PC-9 (cell line): Measurements from ENCODE around the gene UBE2D4. TPM values are rescaled to one million over a fixed set of nuclear protein-coding genes. Genes with fewer than 3 reads are reported as not detected.

ENCODE experiments used
- BruUV-seq: library from RNA; stranded (reverse); fragments of 400-500 nt; replicated peaks from 2 replicates; lab custom pipeline; 2021; lab: Mats Ljungman, UMichigan
- CTCF ChIA-PET: fragments of 300-600 bp; sonication (Branson Sonifier 250); formaldehyde crosslinking; loops from one replicate; lab custom pipeline; 2022; ENCODE audit warnings: antibody characterized with exemption; lab: Charles Lee
- POLR2A ChIA-PET: fragments of 300-600 bp; sonication (Branson Sonifier 250); formaldehyde crosslinking; loops from one replicate; lab custom pipeline; 2022; ENCODE audit warnings: antibody characterized with exemption; ENCODE audit not compliant: unreplicated experiment; lab: Charles Lee
- DNase-seq, 2 experiments: peaks; one replicate each; pipeline versions ENCODE4 v3.0.0 to v3.0.0-alpha.2; 2015 to 2022; ENCODE audit warnings: mixed read lengths in 1 of 2
- H2AFZ ChIP-seq: fragments of 200-600 bp; sonication (generic); 2 replicates; pipeline ENCODE4 v1.8.1; 2017; ENCODE audit warnings: antibody characterized with exemption
- H3F3A ChIP-seq: fragments of 200-600 bp; sonication (generic); 2 replicates; pipeline ENCODE4 v1.8.1; 2017; ENCODE audit warnings: antibody characterized with exemption, mild to moderate bottlenecking, low read depth; ENCODE audit not compliant: insufficient read depth
- H3K27ac ChIP-seq: fragments of 200-600 bp; sonication (generic); 2 replicates; pipeline ENCODE4 v1.6.1; 2016; ENCODE audit warnings: mixed run types
- H3K27me3 ChIP-seq: fragments of 200-600 bp; sonication (generic); 2 replicates; pipeline ENCODE4 v1.6.1; 2016; ENCODE audit warnings: low read depth, mixed run types; ENCODE audit not compliant: insufficient read depth
- H3K36me3 ChIP-seq: fragments of 200-600 bp; sonication (generic); 2 replicates; pipeline ENCODE4 v1.6.1; 2016; ENCODE audit warnings: low read depth, mixed run types
- H3K4me1 ChIP-seq: fragments of 200-600 bp; sonication (generic); replicated peaks from 2 replicates; pipeline ENCODE4 v1.6.1; 2016; ENCODE audit warnings: mixed run types; ENCODE audit not compliant: insufficient read depth
- H3K4me2 ChIP-seq: fragments of 200-600 bp; sonication (generic); 2 replicates; pipeline ENCODE4 v1.6.1; 2017; ENCODE audit warnings: mixed run types
- H3K4me3 ChIP-seq: fragments of 200-600 bp; sonication (generic); 2 replicates; pipeline ENCODE4 v1.6.1; 2016; ENCODE audit warnings: mixed run types
- H3K79me2 ChIP-seq: fragments of 200-600 bp; sonication (generic); 2 replicates; pipeline ENCODE4 v1.6.1; 2017; ENCODE audit warnings: low read depth, mixed run types
- H3K9me2 ChIP-seq: fragments of 200-600 bp; sonication (generic); 2 replicates; pipeline ENCODE4 v1.8.1; 2017; ENCODE audit warnings: mild to moderate bottlenecking; ENCODE audit not compliant: insufficient read depth
- H3K9me3 ChIP-seq: fragments of 200-600 bp; sonication (generic); 2 replicates; pipeline ENCODE4 v1.8.1; 2016; ENCODE audit warnings: low read depth; ENCODE audit not compliant: insufficient read depth
- H4K20me1 ChIP-seq: fragments of 200-600 bp; sonication (generic); 2 replicates; pipeline ENCODE4 v1.8.1; 2017; ENCODE audit not compliant: insufficient read depth
- EZH2 ChIP-seq: fragments of 200-600 bp; sonication (generic); IDR thresholded peaks from 2 replicates; pipeline ENCODE4 v1.8.0; 2017; ENCODE audit warnings: antibody characterized with exemption, low read depth
- intact Hi-C: fragments of 100-400 bp; cut with micrococcal nuclease; formaldehyde crosslinking; loops from one replicate; pipeline ENCODE4 v1.10.0; 2022; ENCODE audit not compliant: unreplicated experiment
- total RNA-seq: library from RNA; stranded (reverse); gene quantifications from 2 replicates; pipeline ENCODE4 v1.2.3, GENCODE V29; 2021
- TF ChIP-seq, protein P1 (sequence below): fragments of 200-600 bp; sonication (generic); conservative IDR thresholded peaks from 2 replicates; pipeline ENCODE4 v1.6.1; 2017; ENCODE audit warnings: mixed run types, antibody characterized with exemption, mild to moderate bottlenecking, moderate library complexity

Gene UBE2D4
- total RNA-seq, 1 experiment from 2014 or later: 17.1 TPM

DNA sequence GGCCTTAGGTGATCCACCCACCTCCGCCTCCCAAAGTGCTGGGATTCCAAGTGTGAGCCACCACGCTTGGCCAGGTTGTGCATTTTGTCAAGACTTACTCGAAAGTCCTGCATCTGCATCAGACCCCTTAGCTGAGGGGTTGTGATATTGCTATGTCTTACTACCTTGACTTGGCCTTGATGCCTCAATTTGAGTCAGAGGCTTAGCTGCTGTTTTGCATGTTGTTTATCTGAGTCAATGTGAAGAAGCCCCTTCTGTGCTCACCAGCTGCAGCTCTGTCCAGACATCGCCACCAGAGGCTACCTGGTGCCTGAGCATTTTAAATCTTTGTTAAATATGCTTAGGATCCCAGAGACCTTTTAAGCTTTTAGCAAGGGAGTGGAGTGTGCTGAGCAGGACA is 18.1 kb downstream of the UBE2D4 start:
- H3K4me3 ChIP-seq: no peak overlapping the region
- CTCF ChIA-PET: no interaction called here
- TF ChIP-seq EZH2: no peak
- TF ChIP-seq, protein P1, sequence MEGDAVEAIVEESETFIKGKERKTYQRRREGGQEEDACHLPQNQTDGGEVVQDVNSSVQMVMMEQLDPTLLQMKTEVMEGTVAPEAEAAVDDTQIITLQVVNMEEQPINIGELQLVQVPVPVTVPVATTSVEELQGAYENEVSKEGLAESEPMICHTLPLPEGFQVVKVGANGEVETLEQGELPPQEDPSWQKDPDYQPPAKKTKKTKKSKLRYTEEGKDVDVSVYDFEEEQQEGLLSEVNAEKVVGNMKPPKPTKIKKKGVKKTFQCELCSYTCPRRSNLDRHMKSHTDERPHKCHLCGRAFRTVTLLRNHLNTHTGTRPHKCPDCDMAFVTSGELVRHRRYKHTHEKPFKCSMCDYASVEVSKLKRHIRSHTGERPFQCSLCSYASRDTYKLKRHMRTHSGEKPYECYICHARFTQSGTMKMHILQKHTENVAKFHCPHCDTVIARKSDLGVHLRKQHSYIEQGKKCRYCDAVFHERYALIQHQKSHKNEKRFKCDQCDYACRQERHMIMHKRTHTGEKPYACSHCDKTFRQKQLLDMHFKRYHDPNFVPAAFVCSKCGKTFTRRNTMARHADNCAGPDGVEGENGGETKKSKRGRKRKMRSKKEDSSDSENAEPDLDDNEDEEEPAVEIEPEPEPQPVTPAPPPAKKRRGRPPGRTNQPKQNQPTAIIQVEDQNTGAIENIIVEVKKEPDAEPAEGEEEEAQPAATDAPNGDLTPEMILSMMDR: no peak
- no peaks in the 10 kb centered on the region; the same call in 1 of the 2 replicates for H3K36me3 ChIP-seq
- peaks cover 23% of the 10 kb centered on the region for H3K4me1 ChIP-seq
- peaks cover 24% of the 10 kb centered on the region; the same call in 1 of the 2 replicates for H3F3A ChIP-seq
- intact Hi-C loops: loop anchor here (5.0 kb wide), 3 partner anchors 52 to 362 kb away; partner anchors contain the start of gene STK17A
- DNase-seq: no peak
- H3K9me3 ChIP-seq: no peaks in the 10 kb centered on the region
- no peak overlapping the region for H3K27ac ChIP-seq
- BruUV-seq: no TSS peak
- H3K79me2 ChIP-seq: no peaks in the 10 kb centered on the region
- H4K20me1 ChIP-seq: no peaks in the 10 kb centered on the region
- H3K27me3 ChIP-seq: no peaks in the 10 kb centered on the region
- H3K9me2 ChIP-seq: no peaks in the 10 kb centered on the region
- POLR2A ChIA-PET: interaction anchor here (0.8 kb wide), 1 partner anchor 296 kb away, joined by 4 read pairs; no protein-coding TSS in a partner anchor
- H3K4me2 ChIP-seq: no peak overlapping the region
- H2AFZ ChIP-seq: no peak overlapping the region

GRCh38 chr7:43952028-43952427 is 25.8 kb downstream of the UBE2D4 start:
- ChIA-PET CTCF (no interaction called here), POLR2A (no interaction called here)
- Histone ChIP-seq H3K4me2 (no peak overlapping the region), H3K27me3 (no peaks in the 10 kb centered on the region), H3K79me2 (no peaks in the 10 kb centered on the region), H3K36me3 (peaks cover 4% of the 10 kb centered on the region; the same call in 1 of the 2 replicates), H3F3A (peaks cover 10% of the 10 kb centered on the region; the same call in 1 of the 2 replicates), H2AFZ (no peak overlapping the region), H3K4me1 (no peaks in the 10 kb centered on the region), H3K4me3 (no peak overlapping the region), H3K9me3 (no peaks in the 10 kb centered on the region), H3K27ac (no peak overlapping the region), H3K9me2 (no peaks in the 10 kb centered on the region), H4K20me1 (no peaks in the 10 kb centered on the region)
- TF ChIP-seq, protein P1: no peak
- no peak for TF ChIP-seq EZH2
- intact Hi-C loops: loop anchor here (10.0 kb wide), 1 partner anchor 227 kb away; the partner anchor contains the start of gene COA1
- no peak for DNase-seq
- no TSS peak for BruUV-seq

- intact Hi-C loops: loop anchor here (10.0 kb wide), 1 partner anchor 228 kb away; the partner anchor contains the start of gene COA1
- Histone ChIP-seq H3K4me1 (no peaks in the 10 kb centered on the region), H3K36me3 (0 out of 2 replicates have a peak, but pooled peaks cover 4% of the 10 kb centered on the region), H3K9me3 (no peaks in the 10 kb centered on the region), H3F3A (0 out of 2 replicates have a peak, but pooled peaks cover 6% of the 10 kb centered on the region), H3K4me3 (no peak overlapping the region), H2AFZ (no peak overlapping the region), H4K20me1 (no peaks in the 10 kb centered on the region), H3K4me2 (no peak overlapping the region), H3K27me3 (no peaks in the 10 kb centered on the region), H3K9me2 (no peaks in the 10 kb centered on the region), H3K27ac (no peak overlapping the region), H3K79me2 (no peaks in the 10 kb centered on the region)
- no TSS peak for BruUV-seq
- CTCF ChIA-PET: no interaction called here
- TF ChIP-seq EZH2: no peak
- TF ChIP-seq, protein P1: no peak
- POLR2A ChIA-PET: no interaction called here
- no peak for DNase-seq
Observed at GRCh38 chr7:43953071-43953470, 26.8 kb downstream of the UBE2D4 start.
